Tibial artery (tissue), 4 donors: Measurements from ENCODE around the gene ARHGDIA.
A peak's percentile ranks its signal among the peaks of the same experiment; 100 is the strongest.

Experiments
- DNase-seq, 2 donors: peaks; one replicate each; pipeline ENCODE4 v3.0.0-alpha.2; 2019
- H3K27ac ChIP-seq, 2 donors: fragments of 200-600 bp; sonication (generic) in 1 of 2; 1 replicate in 1 of 2; 2 replicates in 1 of 2; pipeline ENCODE4 v1.5.1; 2018 to 2019; ENCODE audit warnings: mild to moderate bottlenecking in 1 of 2
- H3K27me3 ChIP-seq, 2 donors: fragments of 200-600 bp; sonication (generic) in 1 of 2; one replicate each; pipeline versions ENCODE4 v1.5.1 to v1.6.0; 2016 to 2019
- H3K36me3 ChIP-seq, 3 donors: fragments of 200-600 bp; sonication (generic) in 2 of 3; one replicate each; pipeline ENCODE4 v1.5.1; 2016 to 2019; ENCODE audit warnings: mild to moderate bottlenecking in 2 of 3
- H3K4me1 ChIP-seq, 4 donors: fragments of 200-600 bp; sonication (generic) in 2 of 4; 1 replicate in 3 of 4; 2 replicates in 1 of 4; pipeline ENCODE4 v1.5.1; 2016 to 2019
- H3K4me3 ChIP-seq, 2 donors: fragments of 200-600 bp; sonication (generic) in 1 of 2; 1 replicate in 1 of 2; 2 replicates in 1 of 2; pipeline ENCODE4 v1.5.1; 2018 to 2019; ENCODE audit warnings: mild to moderate bottlenecking in 2 of 2
- H3K9me3 ChIP-seq, 3 donors: fragments of 200-600 bp; sonication (generic) in 1 of 3; one replicate each; pipeline ENCODE4 v1.5.1; 2016 to 2019
- CTCF ChIP-seq, 2 experiments: fragments of 200-600 bp in 1 of 2; fragments of 450-650 bp in 1 of 2; IDR thresholded peaks; one replicate each; pipeline ENCODE4 v1.5.1; 2017 to 2019; ENCODE audit warnings: antibody characterized with exemption in 2 of 2, mild to moderate bottlenecking in 1 of 2, moderate library complexity in 1 of 2
- intact Hi-C: fragments of 100-400 bp; cut with DNase I; formaldehyde crosslinking; loops from one replicate; pipeline ENCODE4 v1.15.0; 2023; ENCODE audit warnings: low total_unique reads

Gene ARHGDIA

GRCh38 chr17:81888105-81888987 is 17.2 kb upstream of the ARHGDIA start:
- intact Hi-C loops: no loop called here
- Histone ChIP-seq H3K27me3 (no peaks in the 10 kb centered on the region), H3K27ac (no peak overlapping the region), H3K4me3 (no peak overlapping the region), H3K4me1 (peaks cover 0 to 46% (median 34%) of the 10 kb centered on the region in 4 donors), H3K36me3 (peaks cover 32 to 70% (median 53%) of the 10 kb centered on the region in 3 donors), H3K9me3 (no peaks in the 10 kb centered on the region)
- DNase-seq: no peak
- no peak for TF ChIP-seq CTCF (IDR thresholded peaks at IDR 0.05)

GRCh38 chr17:81885869-81886548 is 14.9 kb upstream of the ARHGDIA start:
- no peaks in the 10 kb centered on the region for H3K9me3 ChIP-seq
- H3K27me3 ChIP-seq: no peaks in the 10 kb centered on the region
- intact Hi-C loops: no loop called here
- H3K4me3 ChIP-seq: no peak overlapping the region
- DNase-seq: peak in 1 of 2 donors; percentile 62
- peaks cover 0 to 34% (median 22%) of the 10 kb centered on the region in 4 donors for H3K4me1 ChIP-seq
- no peak for TF ChIP-seq CTCF (IDR thresholded peaks at IDR 0.05)
- peaks cover 32 to 87% (median 53%) of the 10 kb centered on the region in 3 donors for H3K36me3 ChIP-seq
- H3K27ac ChIP-seq: no peak overlapping the region

GRCh38 chr17:81885454-81885853 is 14.3 kb upstream of the ARHGDIA start:
- Histone ChIP-seq H3K4me3 (no peak overlapping the region), H3K36me3 (peaks cover 32 to 90% (median 57%) of the 10 kb centered on the region in 3 donors), H3K9me3 (no peaks in the 10 kb centered on the region), H3K27me3 (no peaks in the 10 kb centered on the region), H3K4me1 (peaks cover 0 to 30% (median 19%) of the 10 kb centered on the region in 4 donors), H3K27ac (no peak overlapping the region)
- intact Hi-C loops: no loop called here
- no peak for TF ChIP-seq CTCF (IDR thresholded peaks at IDR 0.05)
- no peak for DNase-seq

- no peak for DNase-seq
- no peak overlapping the region for H3K4me3 ChIP-seq
- intact Hi-C loops: no loop called here
- no peak for TF ChIP-seq CTCF (IDR thresholded peaks at IDR 0.05)
- H3K36me3 ChIP-seq: peaks cover 32 to 91% (median 60%) of the 10 kb centered on the region in 3 donors
- peaks cover 0 to 26% (median 14%) of the 10 kb centered on the region in 4 donors for H3K4me1 ChIP-seq
- H3K27me3 ChIP-seq: no peaks in the 10 kb centered on the region
- peak overlapping the region; percentile 40 to 44 for H3K27ac ChIP-seq
- H3K9me3 ChIP-seq: no peaks in the 10 kb centered on the region
These were observed 13.8 kb upstream of the ARHGDIA start for GRCh38 chr17:81884968-81885367.

- H3K36me3 ChIP-seq: peaks cover 29 to 91% (median 60%) of the 10 kb centered on the region in 3 donors
These were observed 13.4 kb upstream of the ARHGDIA start for GRCh38 chr17:81884520-81884919.

More at GRCh38 chr17:81884520-81884919, 13.4 kb upstream of the ARHGDIA start:
- peak in 1 of 2 donors; percentile 64 for DNase-seq
- Histone ChIP-seq H3K27me3 (no peaks in the 10 kb centered on the region), H3K4me3 (no peak overlapping the region), H3K9me3 (no peaks in the 10 kb centered on the region), H3K4me1 (peaks cover 0 to 21% (median 10%) of the 10 kb centered on the region in 4 donors), H3K27ac (peak overlapping the region; percentile 40 to 44)
- intact Hi-C loops: no loop called here
- no peak for TF ChIP-seq CTCF (IDR thresholded peaks at IDR 0.05)
